Thymus (tissue), 11 donors: ENCODE data around the gene MYO7B. TPM values are rescaled to one million over a fixed set of nuclear protein-coding genes. Genes with fewer than 3 reads are reported as not detected.

Source experiments
- DNase-seq, 9 donors: peaks; one replicate each; pipeline ENCODE4 v3.0.0-alpha.2; 2013; ENCODE audit warnings: low spot score in 9 of 9, low read depth in 6 of 9, missing footprints in 1 of 9
- H3K27ac ChIP-seq, 2 donors: one replicate each; pipeline ENCODE4 v1.5.1; 2013; ENCODE audit warnings: control low read depth in 1 of 2, low read depth in 1 of 2, low read length in 1 of 2, mild to moderate bottlenecking in 1 of 2, moderate library complexity in 1 of 2
- H3K27me3 ChIP-seq, 2 donors: one replicate each; pipeline ENCODE4 v1.5.1; 2013; ENCODE audit warnings: low read length in 1 of 2; ENCODE audit not compliant: control insufficient read depth in 2 of 2, insufficient read depth in 1 of 2
- H3K36me3 ChIP-seq, 2 donors: one replicate each; pipeline ENCODE4 v1.5.1; 2013; ENCODE audit warnings: low read length in 1 of 2, mild to moderate bottlenecking in 1 of 2, moderate library complexity in 1 of 2; ENCODE audit not compliant: control insufficient read depth in 2 of 2, insufficient read depth in 2 of 2
- H3K4me1 ChIP-seq, 2 donors: one replicate each; pipeline ENCODE4 v1.5.1; 2013; ENCODE audit warnings: low read length in 2 of 2; ENCODE audit not compliant: control insufficient read depth in 2 of 2, insufficient read depth in 2 of 2
- H3K4me3 ChIP-seq, 2 donors: one replicate each; pipeline ENCODE4 v1.5.1; 2013; ENCODE audit warnings: low read length in 2 of 2, control low read depth in 1 of 2, mild to moderate bottlenecking in 1 of 2
- H3K9me3 ChIP-seq, 2 donors: one replicate each; pipeline ENCODE4 v1.5.1; 2013; ENCODE audit warnings: low read length in 1 of 2, mild to moderate bottlenecking in 1 of 2; ENCODE audit not compliant: control insufficient read depth in 2 of 2, insufficient read depth in 1 of 2
- WGBS: extraction: QIAGEN DNeasy Blood & Tissue Kit; methylation state at CpG from one replicate; pipeline ENCODE4 v1.1.7; 2013; 5-methylcytosine and 5-hydroxymethylcytosine counted together
- polyA plus RNA-seq: library from polyadenylated mRNA; stranded (reverse); fragments of 200-250 nt; gene quantifications from one replicate; pipeline ENCODE4 v1.2.3, GENCODE V29; 2013
- total RNA-seq: library from RNA; stranded (reverse); fragments of 120-200 nt; gene quantifications from one replicate; pipeline ENCODE4 v1.2.4, GENCODE V29; 2013
- donor health status: healthy.

Gene MYO7B
- total and polyA plus RNA-seq, 2 donors, result 4.4 to 5.2 TPM

DNA sequence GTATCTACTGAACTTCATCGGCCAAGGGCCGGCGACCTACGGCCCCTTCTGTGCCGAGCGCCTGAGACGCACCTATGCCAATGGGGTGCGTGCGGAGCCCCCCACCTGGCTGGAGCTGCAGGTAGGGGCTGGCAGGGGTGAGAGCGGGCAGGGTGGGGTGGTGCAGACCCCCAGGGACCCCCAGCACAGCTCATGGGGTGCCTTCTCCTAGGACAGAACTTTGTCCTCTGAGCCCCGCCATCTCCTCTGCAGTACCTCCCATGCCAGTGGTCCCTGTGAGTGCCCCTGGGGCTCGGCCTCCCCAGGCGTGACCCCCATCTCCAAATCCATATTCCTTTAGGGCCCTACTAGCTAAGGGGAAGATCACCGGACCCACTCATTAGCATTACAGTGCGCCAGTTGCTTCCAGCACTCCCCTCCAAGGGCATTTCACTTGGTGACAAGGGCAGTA lies 86.5 kb downstream of the MYO7B start:
- no peak for DNase-seq

GRCh38 chr2:127622561-127623387 lies 87.3 kb downstream of the MYO7B start:
- DNase-seq, result no peak
- Histone ChIP-seq H3K36me3 (no peaks in the 10 kb centered on the region), H3K27me3 (peaks cover 0 to 11% of the 10 kb centered on the region in 2 donors), H3K4me3 (no peak overlapping the region), H3K9me3 (peaks cover 0 to 4% of the 10 kb centered on the region in 2 donors), H3K27ac (no peak overlapping the region), H3K4me1 (peaks cover 10 to 46% of the 10 kb centered on the region in 2 donors)
- WGBS, result 94% methylated on average over 21 of the region's 21 CpGs

More for the DNA sequence above, 86.5 kb downstream of the MYO7B start:
- Histone ChIP-seq H3K4me1 (peaks cover 12 to 51% of the 10 kb centered on the region in 2 donors), H3K27ac (no peak overlapping the region), H3K36me3 (no peaks in the 10 kb centered on the region), H3K27me3 (peaks cover 0 to 11% of the 10 kb centered on the region in 2 donors), H3K4me3 (no peak overlapping the region), H3K9me3 (peaks cover 0 to 4% of the 10 kb centered on the region in 2 donors)
- WGBS, result 99% methylated on average over 15 of the region's 15 CpGs

DNA sequence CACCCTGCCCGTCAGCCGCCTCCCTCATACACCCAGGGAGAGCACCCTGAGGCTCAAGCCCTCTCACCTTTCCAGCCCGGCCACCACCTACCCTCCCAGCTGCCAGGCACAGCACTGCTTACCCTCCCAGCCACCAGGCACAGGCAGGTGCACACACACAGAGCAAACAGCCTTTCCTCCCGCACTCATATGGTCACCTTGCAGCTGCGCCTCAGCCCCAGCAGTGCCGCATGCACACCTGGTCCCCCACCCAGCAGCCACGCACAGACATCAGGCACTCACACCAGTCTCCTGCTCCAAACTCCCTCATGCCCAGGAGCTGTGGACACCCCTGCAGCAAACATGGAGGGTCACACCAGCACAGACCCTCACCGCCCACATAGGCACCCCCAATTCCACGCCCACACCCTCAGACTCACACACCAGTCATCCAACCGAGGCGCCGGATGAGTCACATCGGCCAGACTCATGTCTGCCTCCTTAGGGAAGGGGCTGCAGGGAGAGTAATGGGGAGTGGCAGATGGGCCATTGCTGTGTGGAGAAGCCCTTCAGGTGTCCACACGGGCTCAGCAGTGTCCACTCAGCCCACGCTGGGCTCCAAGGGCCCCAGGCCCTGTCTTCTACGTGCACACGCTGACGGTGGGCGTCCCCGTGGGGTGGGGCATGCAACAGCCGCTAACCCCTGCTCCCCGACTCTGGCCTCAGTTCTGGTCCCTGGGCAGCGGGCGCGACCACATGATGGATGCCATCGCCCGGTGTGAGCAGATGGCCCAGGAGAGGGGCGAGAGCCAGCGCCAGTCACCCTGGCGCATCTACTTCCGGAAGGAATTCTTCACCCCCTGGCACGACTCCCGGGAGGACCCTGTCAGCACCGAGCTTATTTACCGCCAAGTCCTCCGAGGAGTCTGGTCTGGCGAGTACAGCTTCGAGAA lies 88.2 kb downstream of the MYO7B start:
- H3K27ac ChIP-seq, result no peak overlapping the region
- peaks cover 10 to 39% of the 10 kb centered on the region in 2 donors for H3K4me1 ChIP-seq
- no peaks in the 10 kb centered on the region for H3K36me3 ChIP-seq
- DNase-seq, result peak in 3 of 9 donors; percentile 53 to 67 (median 55)
- H3K9me3 ChIP-seq, result peaks cover 0 to 4% of the 10 kb centered on the region in 2 donors
- peaks cover 0 to 11% of the 10 kb centered on the region in 2 donors for H3K27me3 ChIP-seq
- WGBS, result 88% methylated on average over 38 of the region's 38 CpGs
- no peak overlapping the region for H3K4me3 ChIP-seq

- Histone ChIP-seq H3K27ac (no peak overlapping the region), H3K4me1 (peaks cover 9 to 39% of the 10 kb centered on the region in 2 donors), H3K9me3 (peaks cover 0 to 4% of the 10 kb centered on the region in 2 donors), H3K4me3 (no peak overlapping the region), H3K27me3 (peaks cover 0 to 11% of the 10 kb centered on the region in 2 donors), H3K36me3 (no peaks in the 10 kb centered on the region)
- DNase-seq, result no peak
- 97% methylated on average over 5 of the region's 5 CpGs for WGBS
These were observed 88.9 kb downstream of the MYO7B start for GRCh38 chr2:127624320-127624755.

DNA sequence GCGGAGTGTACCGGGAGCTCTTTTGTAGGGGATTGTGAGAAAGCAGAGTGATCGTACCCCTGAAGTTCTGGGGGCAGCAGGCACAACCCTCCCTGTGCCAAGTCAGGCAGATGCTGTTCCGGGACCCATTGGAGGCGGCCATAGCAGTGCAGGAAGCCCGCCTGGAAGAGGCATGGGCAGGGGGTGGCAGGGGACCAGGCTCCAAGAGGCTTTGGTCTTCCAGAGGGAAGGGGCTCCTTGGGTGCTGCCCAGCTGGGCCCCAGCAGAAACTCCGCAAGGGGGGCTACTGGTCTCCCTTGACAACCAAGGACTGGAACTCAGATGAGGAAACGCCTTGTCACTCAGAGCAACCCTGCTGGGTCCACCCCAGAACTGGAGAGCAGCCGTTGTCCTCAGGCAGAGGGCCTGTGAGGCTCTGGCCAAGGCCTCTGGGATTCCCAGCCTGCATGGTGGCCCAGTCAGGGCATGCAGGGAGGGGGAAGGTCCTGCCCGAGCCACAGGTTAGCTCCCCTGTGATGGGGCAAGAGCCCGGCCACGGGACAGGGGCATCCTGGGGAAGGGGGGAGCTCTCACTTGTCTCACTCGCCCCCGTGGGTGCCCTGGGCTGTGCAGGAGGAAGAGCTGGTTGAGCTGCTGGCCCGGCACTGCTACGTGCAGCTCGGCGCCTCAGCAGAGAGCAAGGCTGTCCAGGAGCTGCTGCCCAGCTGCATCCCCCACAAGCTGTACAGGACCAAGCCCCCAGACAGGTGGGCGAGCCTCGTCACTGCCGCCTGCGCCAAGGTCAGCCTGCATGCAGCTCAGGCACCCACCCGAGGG lies 89.5 kb downstream of the MYO7B start:
- 95% methylated on average over 23 of the region's 23 CpGs for WGBS
- Histone ChIP-seq H3K4me3 (no peak overlapping the region), H3K4me1 (peaks cover 3 to 37% of the 10 kb centered on the region in 2 donors)

GRCh38 chr2:127625572-127625951 lies 90.1 kb downstream of the MYO7B start:
- peaks cover 0 to 11% of the 10 kb centered on the region in 2 donors for H3K27me3 ChIP-seq
- H3K27ac ChIP-seq, result no peak overlapping the region
- DNase-seq, result no peak
- no peak overlapping the region for H3K4me3 ChIP-seq
- H3K9me3 ChIP-seq, result peaks cover 0 to 4% of the 10 kb centered on the region in 2 donors
- H3K36me3 ChIP-seq, result no peaks in the 10 kb centered on the region
- WGBS, result 93% methylated on average over 2 of the region's 2 CpGs
- H3K4me1 ChIP-seq, result peaks cover 0 to 37% of the 10 kb centered on the region in 2 donors

More for the DNA sequence above, 89.5 kb downstream of the MYO7B start:
- peaks cover 0 to 4% of the 10 kb centered on the region in 2 donors for H3K9me3 ChIP-seq
- DNase-seq, result no peak
- no peaks in the 10 kb centered on the region for H3K36me3 ChIP-seq
- H3K27ac ChIP-seq, result no peak overlapping the region
- peaks cover 0 to 11% of the 10 kb centered on the region in 2 donors for H3K27me3 ChIP-seq

DNA sequence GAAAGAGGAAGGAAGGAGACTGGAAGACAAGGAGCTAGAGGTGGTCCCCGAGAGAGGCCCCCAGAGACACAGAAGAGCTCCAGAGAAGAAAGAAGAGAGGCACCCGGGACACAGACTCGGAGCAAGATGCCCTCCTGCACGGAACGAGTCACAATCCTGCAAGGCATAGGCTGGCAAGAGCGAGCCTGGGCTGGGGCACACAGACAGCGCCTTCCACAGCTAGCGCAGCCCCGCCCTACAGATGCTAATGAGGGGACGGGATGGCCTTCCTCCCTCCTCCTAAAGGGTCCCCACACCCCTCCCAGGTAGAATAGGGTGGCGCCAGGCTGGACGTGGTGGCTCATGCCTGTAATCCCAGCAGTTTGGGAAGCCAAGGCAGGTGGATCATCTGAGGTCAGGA lies 90.7 kb downstream of the MYO7B start:
- H3K4me3 ChIP-seq, result no peak overlapping the region
- peaks cover 0 to 4% of the 10 kb centered on the region in 2 donors for H3K9me3 ChIP-seq
- no peaks in the 10 kb centered on the region for H3K36me3 ChIP-seq
- peaks cover 0 to 41% of the 10 kb centered on the region in 2 donors for H3K4me1 ChIP-seq
- peaks cover 0 to 11% of the 10 kb centered on the region in 2 donors for H3K27me3 ChIP-seq
- WGBS, result 89% methylated on average over 12 of the region's 12 CpGs
- H3K27ac ChIP-seq, result no peak overlapping the region
- no peak for DNase-seq

- peaks cover 0 to 11% of the 10 kb centered on the region in 2 donors for H3K27me3 ChIP-seq
- DNase-seq, result no peak
- peaks cover 2 to 50% of the 10 kb centered on the region in 2 donors for H3K4me1 ChIP-seq
- no peak overlapping the region for H3K27ac ChIP-seq
- peaks cover 0 to 4% of the 10 kb centered on the region in 2 donors for H3K9me3 ChIP-seq
- WGBS, result 97% methylated on average over 28 of the region's 28 CpGs
- H3K36me3 ChIP-seq, result no peaks in the 10 kb centered on the region
- H3K4me3 ChIP-seq, result no peak overlapping the region
These were observed 91.6 kb downstream of the MYO7B start for GRCh38 chr2:127626917-127627739.
